GM15510 (cell line): ENCODE measurements around the gene FMO1.

Experiments
- POLR2A ChIP-seq: IDR thresholded peaks from 3 replicates; pipeline ENCODE4 v1.6.1; 2011; ENCODE audit warnings: borderline replicate concordance; ENCODE audit not compliant: insufficient read length; ENCODE audit errors: extremely low read depth

The FMO1 gene

DNA sequence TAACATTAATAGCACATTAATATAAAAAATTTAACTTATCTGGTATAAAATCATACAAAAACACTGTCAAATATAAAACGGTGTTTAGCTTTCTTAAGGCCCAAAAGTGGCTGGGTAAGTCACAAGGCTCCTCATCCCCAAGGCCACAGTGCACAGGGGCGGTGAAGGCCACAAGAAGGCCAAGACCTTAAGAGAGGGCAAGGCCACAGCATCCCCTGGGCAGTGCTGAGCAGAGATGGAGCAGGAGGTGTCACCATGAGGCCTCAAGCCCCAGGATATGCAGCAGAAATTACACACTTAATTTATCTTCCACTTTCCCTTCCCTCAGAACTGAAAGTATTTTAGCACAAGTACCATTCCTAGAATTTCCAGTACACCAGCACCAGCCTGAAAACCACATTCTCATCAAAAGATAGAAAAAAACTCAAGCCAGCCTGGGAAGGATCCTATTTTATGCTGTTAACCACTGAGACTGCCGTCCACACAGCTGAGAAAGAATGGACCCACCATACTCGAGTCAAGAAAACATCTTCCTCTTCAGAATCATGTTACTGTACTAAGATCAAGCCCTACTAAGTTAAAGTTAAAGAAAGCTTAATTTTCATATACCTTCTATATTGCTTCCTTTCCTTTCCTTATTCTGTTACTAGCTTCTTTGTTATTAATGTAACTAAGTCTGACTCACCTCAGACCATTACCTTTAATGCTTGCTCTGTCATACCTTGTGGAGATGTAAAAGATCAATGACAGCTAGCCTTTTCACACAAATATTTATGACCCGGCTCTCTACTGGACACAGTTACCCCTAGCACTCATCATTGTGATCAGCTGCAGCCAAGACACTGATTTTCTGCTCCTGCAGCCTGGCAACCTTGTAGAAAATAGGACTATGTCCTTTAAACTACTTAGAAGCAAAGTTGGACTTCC lies 26.4 kb upstream of the FMO1 start:
- no peak for TF ChIP-seq POLR2A

GRCh38 chr1:171222936-171223335 lies 25.4 kb upstream of the FMO1 start:
- TF ChIP-seq POLR2A, result no peak

DNA sequence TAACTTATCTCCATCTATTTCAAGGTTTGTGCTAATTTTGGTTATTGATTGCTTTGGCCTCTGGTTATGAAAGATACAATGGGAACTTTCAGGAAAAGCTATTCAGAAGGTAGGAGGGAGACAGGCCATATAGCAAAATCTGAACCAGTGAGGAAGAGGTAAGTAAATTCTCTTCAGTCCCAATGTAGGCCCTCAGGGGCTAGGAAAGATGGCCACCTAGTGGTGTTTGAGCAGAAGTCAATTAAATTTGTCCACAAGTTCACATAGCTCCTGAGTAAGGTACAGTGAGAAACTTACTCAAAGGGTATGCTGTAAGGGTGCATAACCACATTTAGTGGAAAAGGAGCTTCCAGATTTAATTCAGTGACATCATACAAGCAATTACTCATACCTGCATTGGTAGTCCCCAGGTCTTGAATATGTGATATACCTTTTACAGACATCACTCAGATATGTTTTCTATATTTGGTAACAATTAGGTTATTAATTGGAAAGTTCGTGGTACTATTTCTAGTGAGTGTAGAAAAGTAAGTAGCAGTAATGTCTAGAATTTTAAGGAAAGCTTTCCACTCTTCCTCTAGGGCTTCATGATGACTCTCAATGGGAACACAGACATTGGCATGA lies 21.4 kb upstream of the FMO1 start:
- TF ChIP-seq POLR2A, result no peak

DNA sequence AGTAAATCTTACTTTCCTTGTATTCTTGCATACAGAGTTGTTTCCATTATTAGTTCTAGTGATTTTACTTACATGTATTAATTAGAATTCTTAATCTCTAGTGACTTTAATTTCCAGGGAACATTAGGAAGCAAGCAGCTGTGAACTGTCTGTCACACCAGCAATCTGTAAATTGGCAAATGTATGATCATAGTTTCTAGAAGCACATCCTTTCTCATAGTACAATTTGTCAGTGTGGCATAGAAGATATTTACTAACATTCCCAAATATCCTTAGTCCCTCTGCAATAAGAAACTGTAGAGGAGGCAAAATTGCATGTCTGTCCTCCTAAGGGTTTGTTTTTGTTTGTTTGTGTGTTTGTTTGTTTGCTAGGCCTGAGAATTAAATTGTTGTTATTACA lies 17.0 kb upstream of the FMO1 start:
- no peak for TF ChIP-seq POLR2A

DNA sequence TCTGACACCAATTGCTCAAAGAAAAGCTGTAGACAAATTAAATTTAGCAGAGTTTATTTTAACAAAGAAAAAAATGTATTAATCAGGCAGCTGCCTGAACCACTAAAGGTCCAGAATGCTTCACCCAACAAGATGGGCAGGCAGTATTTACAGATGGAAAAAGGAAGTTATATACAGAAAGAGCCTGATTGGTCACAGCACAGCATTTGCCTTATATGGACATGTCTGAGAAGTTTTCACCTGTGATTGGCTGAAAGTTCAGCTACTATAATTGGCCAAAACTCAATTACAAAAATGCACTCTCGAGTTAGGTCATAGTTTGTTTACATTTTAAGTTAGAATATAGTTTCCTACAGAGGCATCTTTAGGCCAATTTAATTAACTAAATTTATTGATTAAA lies 15.1 kb upstream of the FMO1 start:
- no peak for TF ChIP-seq POLR2A

- no peak for TF ChIP-seq POLR2A
Measured at GRCh38 chr1:171243878-171244277, 4.4 kb upstream of the FMO1 start.

DNA sequence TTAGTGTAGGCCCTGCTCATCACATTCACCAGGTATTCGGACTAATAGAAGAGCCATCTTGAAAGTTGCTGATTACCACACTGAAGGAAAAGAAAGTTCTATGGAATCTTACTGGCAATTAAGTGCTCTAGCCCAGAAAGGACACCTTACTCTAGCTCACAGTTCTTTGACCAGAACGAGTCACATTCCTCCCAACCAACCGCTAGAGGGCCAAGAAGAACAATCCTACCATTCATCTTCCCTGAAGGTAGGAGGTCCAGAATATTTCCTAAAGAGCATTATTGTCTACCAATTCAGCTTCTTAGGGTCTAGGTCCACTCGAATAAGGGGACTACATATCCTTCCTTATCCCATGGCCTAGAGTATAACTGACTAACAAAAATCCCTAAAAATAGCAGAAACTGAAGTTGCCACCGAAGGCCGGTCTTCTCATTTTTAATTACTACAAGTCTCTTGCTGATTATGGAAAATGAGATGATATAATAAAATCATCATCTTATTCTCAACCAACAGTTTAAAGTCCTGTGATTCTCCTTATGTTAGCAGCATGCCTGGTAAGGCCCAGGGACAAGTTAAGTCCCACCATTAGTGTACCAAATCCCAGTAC lies 2.7 kb upstream of the FMO1 start:
- no peak for TF ChIP-seq POLR2A

DNA sequence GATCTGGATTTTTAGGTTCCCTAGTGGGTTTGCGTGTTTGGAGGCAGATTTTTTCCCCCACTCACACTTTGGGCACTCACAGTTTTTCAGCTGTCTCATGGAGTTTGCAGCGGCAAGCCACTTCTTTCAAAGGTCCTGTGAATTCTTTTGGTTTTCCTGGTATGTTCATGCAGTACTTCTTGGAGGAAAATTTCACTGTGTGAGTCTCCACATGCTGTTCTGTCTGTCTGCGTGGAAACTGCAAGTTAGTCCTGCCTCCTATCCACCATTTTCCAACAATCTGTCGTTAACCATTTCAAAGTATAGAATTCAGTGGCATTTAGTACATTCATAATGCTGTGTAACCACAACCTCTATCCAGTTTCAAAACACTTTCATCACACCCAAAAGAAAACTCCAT lies 793 bp upstream of the FMO1 start:
- no peak for TF ChIP-seq POLR2A

- TF ChIP-seq POLR2A, result no peak
Measured at GRCh38 chr1:171248841-171249240, 547 bp downstream of the FMO1 start.

DNA sequence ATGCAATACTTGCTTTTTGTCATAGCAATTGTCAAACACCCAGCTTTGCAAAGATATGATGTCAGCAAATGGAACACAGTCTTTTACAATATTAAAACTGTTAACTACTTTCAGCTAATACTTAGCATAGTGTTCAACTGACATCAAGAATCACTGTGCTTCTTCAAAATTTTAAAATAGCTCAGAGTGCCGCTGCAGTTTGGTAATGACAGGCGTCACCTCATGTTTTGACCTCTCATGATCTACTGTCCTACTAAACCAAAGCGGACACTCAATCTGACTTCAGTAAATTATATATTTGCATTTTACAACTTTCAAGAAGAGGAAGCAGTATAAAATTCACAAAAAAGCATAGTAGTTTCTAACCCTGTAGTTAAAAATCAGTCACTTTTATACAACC lies 2.0 kb downstream of the FMO1 start:
- TF ChIP-seq POLR2A, result no peak

DNA sequence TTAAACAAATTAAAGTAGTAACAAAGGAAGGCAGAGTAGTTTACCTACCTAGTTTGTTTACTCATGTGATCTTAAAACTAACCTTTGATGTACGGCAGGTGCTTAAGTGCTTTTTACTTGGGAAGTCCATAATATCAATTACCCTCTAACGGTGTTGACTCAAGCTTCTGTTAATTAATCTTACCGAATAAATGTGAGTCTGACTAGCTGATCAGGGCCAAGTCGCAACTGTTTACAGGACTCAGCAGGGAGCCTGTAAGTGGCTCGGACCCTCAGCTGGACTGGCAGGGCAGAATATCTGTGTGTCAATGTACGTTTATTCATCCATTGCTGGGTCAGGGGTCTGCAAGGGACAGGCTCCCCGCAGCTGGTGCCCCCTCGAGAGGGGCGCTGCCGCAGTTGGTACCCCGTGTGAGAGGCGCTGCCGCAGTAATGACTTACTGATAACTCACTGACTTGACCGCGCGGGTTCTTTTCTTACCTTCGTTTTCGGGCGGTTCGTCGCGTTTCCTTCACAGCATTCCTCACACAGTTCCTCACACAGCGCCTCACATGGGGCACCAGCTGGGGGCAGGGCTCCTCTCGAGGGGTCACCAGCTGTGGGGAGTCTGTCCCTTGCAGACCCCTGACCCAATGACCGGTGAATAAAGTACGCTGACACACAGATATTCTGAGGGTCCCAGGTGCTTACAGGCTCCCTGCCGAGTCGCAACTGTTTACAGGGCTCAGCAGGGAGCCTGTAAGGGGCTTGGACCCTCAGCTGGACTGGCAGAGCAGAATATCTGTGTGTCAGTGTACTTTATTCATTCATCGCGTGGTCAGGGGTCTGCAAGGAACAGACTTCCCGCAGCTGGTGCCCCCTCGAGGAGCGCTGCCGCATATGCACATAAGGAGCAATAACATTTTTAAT lies 3.0 kb downstream of the FMO1 start:
- TF ChIP-seq POLR2A, result no peak

DNA sequence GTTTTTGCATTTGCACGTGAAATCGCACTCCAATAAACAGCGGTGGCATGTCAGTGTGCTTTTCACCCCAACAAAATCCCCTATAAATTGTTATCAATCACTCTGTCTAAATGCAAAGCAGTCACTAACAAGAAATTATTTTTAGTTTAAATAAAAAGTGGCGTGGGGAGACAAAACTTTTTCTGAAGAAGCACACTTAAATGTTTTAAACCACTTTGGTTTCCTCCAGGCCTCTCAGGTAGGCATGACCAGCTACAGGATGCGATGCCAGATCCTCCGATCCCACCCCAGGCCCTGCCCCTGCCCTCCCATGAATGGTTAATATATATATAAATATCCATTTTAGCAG lies 3.6 kb downstream of the FMO1 start:
- no peak for TF ChIP-seq POLR2A

DNA sequence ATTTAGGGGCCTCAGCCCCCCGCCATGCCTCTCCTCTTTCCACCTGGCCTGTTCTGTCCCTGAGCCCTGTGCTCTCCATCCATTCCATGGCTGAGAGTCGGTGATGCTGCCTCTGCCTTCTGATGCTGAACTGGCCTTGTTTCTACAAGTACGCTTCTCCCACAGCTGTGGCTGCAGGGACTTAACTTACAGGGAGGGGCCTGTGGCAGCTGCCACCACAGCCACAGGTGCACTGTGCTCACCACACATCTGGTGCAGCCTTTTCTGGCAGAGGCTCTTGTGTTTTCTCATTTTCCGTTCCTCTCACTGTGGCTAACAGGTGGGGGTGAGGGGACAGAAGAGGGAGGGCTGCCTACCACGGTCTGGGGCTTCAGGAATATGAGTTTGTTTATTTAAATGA lies 4.2 kb downstream of the FMO1 start:
- no peak for TF ChIP-seq POLR2A

- TF ChIP-seq POLR2A, result no peak
Measured at GRCh38 chr1:171254859-171255258, 6.6 kb downstream of the FMO1 start.
